Vagina (tissue), 2 donors: ENCODE measurements around the gene CD79B. TPM values are rescaled to one million over a fixed set of nuclear protein-coding genes. Genes with fewer than 3 reads are reported as not detected.

Experiments used
- DNase-seq, 2 donors: peaks; one replicate each; pipeline ENCODE4 v3.0.0-alpha.2; 2017; ENCODE audit errors: extremely low spot score in 2 of 2
- H3K27ac ChIP-seq: fragments of 200-600 bp; sonication (generic); one replicate; pipeline ENCODE4 v1.5.1; 2019
- H3K27me3 ChIP-seq: fragments of 200-600 bp; sonication (generic); one replicate; pipeline ENCODE4 v1.5.1; 2019
- H3K36me3 ChIP-seq, 2 donors: fragments of 200-600 bp; sonication (generic); one replicate each; pipeline ENCODE4 v1.5.1; 2017 to 2019
- H3K4me1 ChIP-seq: fragments of 200-600 bp; sonication (generic); one replicate; pipeline ENCODE4 v1.5.1; 2019
- H3K4me3 ChIP-seq, 2 donors: fragments of 200-600 bp; sonication (generic); 1 replicate in 1 of 2; 2 replicates in 1 of 2; pipeline ENCODE4 v1.5.1; 2016 to 2019
- H3K9me3 ChIP-seq: fragments of 200-600 bp; sonication (generic); one replicate; pipeline ENCODE4 v1.5.1; 2019
- POLR2A ChIP-seq, 2 donors: fragments of 450-650 bp; IDR thresholded peaks; one replicate each; pipeline ENCODE4 v1.6.1; 2017; ENCODE audit warnings: antibody characterized with exemption in 2 of 2, mild to moderate bottlenecking in 2 of 2, moderate library complexity in 2 of 2
- POLR2AphosphoS5 ChIP-seq, 2 donors: sonication (generic); formaldehyde crosslinking; IDR thresholded peaks; one replicate each; pipeline ENCODE4 v1.9.0; 2017; ENCODE audit warnings: antibody characterized with exemption in 2 of 2, mild to moderate bottlenecking in 2 of 2, low read depth in 1 of 2; ENCODE audit not compliant: insufficient read depth in 1 of 2
- intact Hi-C: fragments of 100-400 bp; cut with DNase I; formaldehyde crosslinking; loops from one replicate; pipeline ENCODE4 v1.15.1; 2023
- total RNA-seq: library from RNA; depleted of rRNA; stranded (reverse); fragments of >200 nt; gene quantifications from one replicate; pipeline ENCODE4 v1.2.3, GENCODE V29; 2016
- TF ChIP-seq, protein P1 (sequence below), 3 experiments: fragments of 450-650 bp in 2 of 3; fragments of 200-600 bp in 1 of 3; sonication (generic) in 1 of 3; IDR thresholded peaks; one replicate each; pipeline ENCODE4 v1.5.1; 2017 to 2019; ENCODE audit warnings: antibody characterized with exemption in 3 of 3, mild to moderate bottlenecking in 2 of 3, moderate library complexity in 2 of 3

CD79B gene
- total RNA-seq, 1 donor from 2014 or later = 3.9 TPM

DNA sequence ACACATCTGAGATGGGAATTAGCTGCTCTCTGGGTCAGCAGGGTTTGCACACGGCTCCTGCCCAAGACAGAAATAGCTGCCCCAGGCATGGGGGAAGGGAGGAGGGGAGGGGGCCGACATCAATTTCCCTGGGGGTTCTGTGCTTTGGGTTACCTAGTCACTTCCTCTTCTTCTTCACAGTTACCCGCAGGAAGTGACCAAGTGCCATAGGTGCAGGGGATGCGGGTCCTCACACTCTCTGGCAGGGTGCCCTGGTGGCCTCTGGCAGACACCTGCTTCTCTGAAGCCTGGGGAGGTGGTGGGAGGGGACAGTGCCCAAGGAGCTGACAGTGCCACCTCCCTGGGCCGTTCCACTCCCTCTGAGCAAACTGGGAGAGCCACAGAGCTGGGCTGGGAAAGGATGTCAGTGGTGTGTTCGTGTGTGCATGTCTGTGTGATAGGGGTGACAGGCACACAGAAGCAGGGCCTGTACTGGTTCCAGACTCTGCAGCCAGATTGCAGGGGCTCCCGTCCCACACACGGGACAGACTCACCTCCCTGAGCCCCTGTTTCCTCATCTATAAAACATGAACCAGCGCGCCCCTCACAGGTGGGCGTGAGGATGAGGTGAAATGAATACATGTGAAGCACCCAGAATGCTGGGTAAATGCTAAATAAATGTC is 22.4 kb upstream of the CD79B start:
- H3K4me1 ChIP-seq = no peaks in the 10 kb centered on the region
- no peak overlapping the region for H3K27ac ChIP-seq
- no peaks in the 10 kb centered on the region for H3K9me3 ChIP-seq
- TF ChIP-seq POLR2A (IDR thresholded peaks at IDR 0.05) (no peak), POLR2AphosphoS5 (IDR thresholded peaks at IDR 0.05; ENCODE audit: insufficient read depth in 1 of 2, low read depth in 1 of 2) (no peak)
- TF ChIP-seq, protein P1, sequence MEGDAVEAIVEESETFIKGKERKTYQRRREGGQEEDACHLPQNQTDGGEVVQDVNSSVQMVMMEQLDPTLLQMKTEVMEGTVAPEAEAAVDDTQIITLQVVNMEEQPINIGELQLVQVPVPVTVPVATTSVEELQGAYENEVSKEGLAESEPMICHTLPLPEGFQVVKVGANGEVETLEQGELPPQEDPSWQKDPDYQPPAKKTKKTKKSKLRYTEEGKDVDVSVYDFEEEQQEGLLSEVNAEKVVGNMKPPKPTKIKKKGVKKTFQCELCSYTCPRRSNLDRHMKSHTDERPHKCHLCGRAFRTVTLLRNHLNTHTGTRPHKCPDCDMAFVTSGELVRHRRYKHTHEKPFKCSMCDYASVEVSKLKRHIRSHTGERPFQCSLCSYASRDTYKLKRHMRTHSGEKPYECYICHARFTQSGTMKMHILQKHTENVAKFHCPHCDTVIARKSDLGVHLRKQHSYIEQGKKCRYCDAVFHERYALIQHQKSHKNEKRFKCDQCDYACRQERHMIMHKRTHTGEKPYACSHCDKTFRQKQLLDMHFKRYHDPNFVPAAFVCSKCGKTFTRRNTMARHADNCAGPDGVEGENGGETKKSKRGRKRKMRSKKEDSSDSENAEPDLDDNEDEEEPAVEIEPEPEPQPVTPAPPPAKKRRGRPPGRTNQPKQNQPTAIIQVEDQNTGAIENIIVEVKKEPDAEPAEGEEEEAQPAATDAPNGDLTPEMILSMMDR (IDR thresholded peaks at IDR 0.05) = no peak
- intact Hi-C loops = no loop called here
- no peak for DNase-seq
- H3K36me3 ChIP-seq = no peaks in the 10 kb centered on the region
- no peak overlapping the region for H3K4me3 ChIP-seq
- no peaks in the 10 kb centered on the region for H3K27me3 ChIP-seq

DNA sequence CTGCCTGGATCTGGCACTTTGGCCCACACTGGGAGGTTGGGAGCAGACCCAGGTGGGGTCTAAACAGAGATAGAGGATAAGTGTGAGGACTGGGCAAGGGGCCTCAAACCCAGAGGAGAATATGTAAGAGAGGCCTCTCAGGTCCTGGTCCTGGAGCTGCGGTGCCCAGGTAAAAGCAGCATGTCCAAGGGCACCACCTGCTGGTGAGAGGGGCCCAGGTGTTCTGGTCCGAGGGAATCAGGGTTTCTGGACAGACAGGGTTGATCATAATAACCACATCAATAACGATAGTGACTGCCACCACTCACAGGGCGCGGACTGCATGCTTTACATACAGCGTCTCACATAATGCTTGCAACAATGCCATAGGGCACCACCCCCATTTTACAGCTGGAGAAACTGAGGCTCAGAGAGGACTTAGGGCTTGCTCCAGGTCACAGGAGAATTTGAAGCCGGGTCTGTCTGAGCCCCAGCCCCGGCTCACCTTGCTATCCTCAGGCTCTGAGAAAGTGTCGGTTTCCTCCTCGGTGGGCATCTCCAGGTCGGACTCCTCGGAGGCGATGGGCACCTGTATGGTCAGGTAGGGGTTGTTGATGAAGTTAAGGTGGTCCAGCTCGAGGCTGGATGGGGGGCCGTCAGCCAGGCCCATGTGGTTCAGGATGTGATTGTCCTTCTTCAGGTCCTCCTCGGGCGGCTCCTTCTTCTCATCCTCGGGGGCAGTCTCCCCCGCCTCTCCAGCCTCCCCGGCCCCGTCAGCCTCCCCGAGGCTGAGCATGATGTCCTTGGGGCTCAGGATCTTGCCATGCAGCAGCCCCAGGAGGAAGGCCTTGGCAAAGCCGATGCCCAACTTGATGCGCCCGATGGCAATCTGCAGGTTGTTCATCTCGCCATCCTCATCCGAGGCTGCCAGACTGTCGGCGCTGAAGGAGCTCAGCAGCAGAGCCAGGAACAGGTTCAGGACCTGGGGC is 19.1 kb upstream of the CD79B start:
- no peaks in the 10 kb centered on the region for H3K27me3 ChIP-seq
- H3K36me3 ChIP-seq = no peaks in the 10 kb centered on the region
- H3K27ac ChIP-seq = no peak overlapping the region
- no peak for DNase-seq
- no peaks in the 10 kb centered on the region for H3K9me3 ChIP-seq
- no peaks in the 10 kb centered on the region for H3K4me1 ChIP-seq
- intact Hi-C loops = no loop called here
- H3K4me3 ChIP-seq = no peak overlapping the region
- TF ChIP-seq POLR2A (IDR thresholded peaks at IDR 0.05) = no peak
- TF ChIP-seq, protein P1 (IDR thresholded peaks at IDR 0.05) = no peak
- no peak for TF ChIP-seq POLR2AphosphoS5 (IDR thresholded peaks at IDR 0.05; ENCODE audit: insufficient read depth in 1 of 2, low read depth in 1 of 2)

DNA sequence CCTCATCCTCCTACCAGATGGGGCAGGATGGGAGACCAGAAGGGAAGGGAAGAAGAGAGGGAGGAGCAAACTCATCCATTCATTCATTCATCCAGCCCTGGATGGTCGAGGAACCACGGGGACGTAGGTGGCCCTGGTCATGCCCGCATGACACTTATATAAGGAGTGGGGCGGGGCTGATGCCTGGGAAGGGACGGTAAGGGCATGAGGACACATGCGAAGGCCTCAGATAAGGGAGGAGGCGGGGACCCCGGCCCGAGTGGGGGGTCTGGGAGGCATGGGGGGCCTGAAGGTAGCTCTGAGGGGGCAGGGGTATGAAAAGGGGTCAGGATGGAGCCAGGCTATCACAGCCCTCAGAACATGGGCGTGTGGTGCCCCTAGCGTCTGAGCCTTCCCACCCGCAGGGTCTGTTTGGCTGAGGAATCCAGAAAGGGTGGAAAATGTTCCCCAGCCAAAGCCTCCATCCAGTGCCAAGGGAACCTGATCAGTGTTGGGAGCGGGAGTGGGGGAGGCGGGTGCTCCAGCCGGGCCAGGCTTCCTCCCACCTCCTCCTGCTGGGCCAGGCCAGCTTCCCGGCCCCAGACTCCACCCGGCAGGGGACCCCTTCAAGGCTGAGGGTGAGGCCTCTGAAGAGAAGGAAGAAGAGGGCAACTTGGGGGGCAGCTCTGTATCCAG is 17.6 kb upstream of the CD79B start:
- Histone ChIP-seq H3K4me3 (no peak overlapping the region), H3K27me3 (no peaks in the 10 kb centered on the region), H3K36me3 (no peaks in the 10 kb centered on the region), H3K9me3 (no peaks in the 10 kb centered on the region), H3K4me1 (no peaks in the 10 kb centered on the region), H3K27ac (no peak overlapping the region)
- DNase-seq = no peak
- TF ChIP-seq, protein P1 (IDR thresholded peaks at IDR 0.05) = no peak
- TF ChIP-seq POLR2AphosphoS5 (IDR thresholded peaks at IDR 0.05; ENCODE audit: insufficient read depth in 1 of 2, low read depth in 1 of 2) = no peak
- intact Hi-C loops = no loop called here

DNA sequence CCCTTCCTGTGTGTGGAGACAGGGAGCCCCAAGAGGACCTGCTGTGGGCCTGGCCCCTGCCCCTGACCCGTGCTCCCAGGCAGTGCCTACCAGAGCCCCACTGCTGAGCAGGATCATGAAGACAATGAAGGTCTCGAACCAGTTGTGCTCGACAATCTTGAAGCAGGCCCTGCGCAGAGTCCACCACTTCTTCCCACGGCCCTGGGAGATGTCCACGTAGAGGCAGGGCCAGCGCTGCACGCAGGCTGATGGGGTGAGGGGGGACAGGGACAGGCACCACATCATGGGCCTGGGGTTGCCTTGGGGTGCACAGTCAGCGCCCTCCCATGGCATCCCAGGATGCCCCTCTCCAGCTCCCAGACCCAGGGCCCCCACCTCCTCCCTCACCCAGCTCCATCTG is 16.4 kb upstream of the CD79B start:
- Histone ChIP-seq H3K36me3 (no peaks in the 10 kb centered on the region), H3K27ac (no peak overlapping the region), H3K9me3 (no peaks in the 10 kb centered on the region), H3K27me3 (no peaks in the 10 kb centered on the region), H3K4me1 (no peaks in the 10 kb centered on the region), H3K4me3 (no peak overlapping the region)
- DNase-seq = no peak
- intact Hi-C loops = no loop called here
- no peak for TF ChIP-seq POLR2AphosphoS5 (IDR thresholded peaks at IDR 0.05; ENCODE audit: insufficient read depth in 1 of 2, low read depth in 1 of 2)
- TF ChIP-seq, protein P1 (IDR thresholded peaks at IDR 0.05) = no peak
- no peak for TF ChIP-seq POLR2A (IDR thresholded peaks at IDR 0.05)
